RCC 7860 (cell line): ENCODE data around the gene KCNH4.
"Not testable (repeated sequence)": the region's sequence is repeated elsewhere in the genome, so short reads cannot be mapped to it uniquely, and the experiment has no call there.

ENCODE experiments used
- DNase-seq: peaks from one replicate; pipeline ENCODE4 v3.0.0-alpha.2; 2015; ENCODE audit warnings: low spot score
- FAIRE-seq: peaks from 2 replicates; lab custom pipeline; 2012; peaks lifted over from hg19 to GRCh38; lab: Jason Lieb, UNC

KCNH4 gene

GRCh38 chr17:42140690-42141089, 40.3 kb downstream of the KCNH4 start:
- not testable (repeated sequence) for FAIRE-seq, DNase-seq

- DNase-seq: no peak
Observed at GRCh38 chr17:42138749-42139492, 42.0 kb downstream of the KCNH4 start.

GRCh38 chr17:42136654-42137051, 44.3 kb downstream of the KCNH4 start:
- FAIRE-seq (no peak), DNase-seq (no peak)

More at GRCh38 chr17:42138749-42139492, 42.0 kb downstream of the KCNH4 start:
- no peak for FAIRE-seq

DNA sequence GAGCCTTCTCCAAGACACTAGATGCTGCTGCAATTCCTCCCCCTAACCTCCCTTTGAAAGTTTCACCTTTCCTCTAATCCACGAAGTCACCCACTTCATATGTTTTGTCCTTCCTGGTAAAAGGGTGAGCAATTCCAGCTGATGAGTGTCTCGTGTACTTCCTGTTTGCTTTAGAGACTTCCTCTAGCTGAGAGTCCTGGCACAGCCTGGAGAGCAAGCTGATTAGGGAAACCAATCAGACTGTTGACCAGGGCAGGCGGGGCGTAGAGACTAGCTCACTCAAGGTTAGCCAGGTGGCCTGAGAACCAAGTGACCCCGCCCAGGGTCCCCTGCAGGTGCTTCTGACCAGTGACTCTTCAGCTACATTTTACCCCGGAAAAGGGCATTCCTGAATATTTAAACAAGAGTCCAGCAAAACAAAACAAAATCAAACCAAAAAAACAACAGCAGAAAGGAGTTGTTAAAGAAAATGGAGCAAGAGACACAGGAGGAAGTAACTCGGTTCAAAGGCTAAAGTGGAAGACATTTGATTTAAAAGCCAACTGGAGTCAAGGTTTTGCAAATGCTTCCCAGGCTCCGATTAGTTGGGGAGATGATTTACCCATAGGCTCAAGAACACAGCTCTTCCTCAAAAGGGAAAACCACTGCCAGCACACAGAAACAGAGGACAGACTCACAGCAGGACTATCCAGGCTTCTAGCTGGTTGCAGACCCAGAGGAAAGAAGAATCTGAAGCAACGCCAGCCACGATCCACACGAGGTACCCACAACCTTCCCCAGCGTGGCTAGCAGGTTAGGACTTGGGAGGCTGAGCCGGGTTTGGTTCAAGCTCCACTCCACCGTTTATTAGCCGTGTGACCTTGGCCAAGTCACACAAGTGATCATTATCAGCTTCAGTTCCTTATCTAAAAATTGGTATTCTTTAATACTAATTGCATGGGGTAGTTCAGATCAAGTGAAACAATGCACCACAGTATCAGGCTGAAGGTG, 45.0 kb downstream of the KCNH4 start:
- DNase-seq (peak; percentile 47), FAIRE-seq (peak; percentile 48)

GRCh38 chr17:42135151-42135550, 45.8 kb downstream of the KCNH4 start:
- FAIRE-seq (no peak), DNase-seq (no peak)

- FAIRE-seq: no peak
Observed at GRCh38 chr17:42133461-42134041, 47.4 kb downstream of the KCNH4 start.

GRCh38 chr17:42132941-42133340, 48.0 kb downstream of the KCNH4 start:
- DNase-seq (peak; percentile 83), FAIRE-seq (peak; percentile 93)

More at GRCh38 chr17:42133461-42134041, 47.4 kb downstream of the KCNH4 start:
- DNase-seq: peak; percentile 27

DNA sequence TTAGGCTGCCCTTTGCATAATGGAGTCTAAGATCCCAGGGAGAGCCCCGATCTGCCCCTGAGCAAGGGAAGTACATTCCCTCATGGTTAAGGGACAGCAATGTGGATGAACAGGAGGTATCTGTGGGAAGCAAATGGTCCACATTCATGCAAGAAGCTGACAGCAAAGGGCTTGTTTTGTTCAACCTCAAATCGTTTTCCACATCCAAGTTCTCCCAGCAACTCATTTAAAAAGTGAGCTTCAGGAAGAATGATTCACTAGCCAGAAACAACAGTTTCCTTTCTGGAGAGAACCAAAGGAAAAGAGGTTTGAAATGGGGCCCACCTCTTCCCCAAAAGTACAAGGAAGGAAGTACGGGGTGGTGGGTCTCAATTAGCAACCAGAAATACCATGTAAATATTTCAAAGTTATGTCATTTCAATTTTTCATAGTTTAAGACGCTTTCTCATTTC, 48.9 kb downstream of the KCNH4 start:
- no peak for FAIRE-seq

GRCh38 chr17:42131232-42131631, 49.7 kb downstream of the KCNH4 start:
- no peak for DNase-seq
- no peak for FAIRE-seq

More for the DNA sequence above, 48.9 kb downstream of the KCNH4 start:
- DNase-seq: no peak

GRCh38 chr17:42130310-42130936, 50.5 kb downstream of the KCNH4 start:
- DNase-seq (no peak), FAIRE-seq (no peak)

GRCh38 chr17:42129109-42129837, 51.7 kb downstream of the KCNH4 start:
- FAIRE-seq (no peak), DNase-seq (no peak)

DNA sequence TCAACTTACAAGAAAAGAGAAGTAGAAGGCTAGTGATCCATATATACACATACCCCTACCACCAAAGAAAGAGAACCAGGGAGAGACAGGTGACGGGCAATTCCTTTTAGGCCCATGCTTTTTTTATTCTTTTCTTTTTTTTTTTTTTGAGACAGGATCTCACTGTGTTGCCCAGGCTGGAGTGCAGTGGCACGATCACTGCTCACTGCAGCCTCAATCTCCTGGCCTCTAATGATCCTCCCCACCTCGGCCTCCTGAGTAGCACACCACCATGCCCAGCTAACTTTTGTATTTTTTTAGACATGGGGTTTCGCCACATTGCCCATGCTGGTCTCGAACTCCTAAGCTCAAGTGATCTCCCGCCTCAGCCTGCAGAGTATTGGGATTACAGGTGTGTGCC, 53.5 kb downstream of the KCNH4 start:
- no peak for FAIRE-seq

GRCh38 chr17:42126836-42127235, 54.1 kb downstream of the KCNH4 start:
- DNase-seq (no peak), FAIRE-seq (no peak)

More for the DNA sequence above, 53.5 kb downstream of the KCNH4 start:
- no peak for DNase-seq

DNA sequence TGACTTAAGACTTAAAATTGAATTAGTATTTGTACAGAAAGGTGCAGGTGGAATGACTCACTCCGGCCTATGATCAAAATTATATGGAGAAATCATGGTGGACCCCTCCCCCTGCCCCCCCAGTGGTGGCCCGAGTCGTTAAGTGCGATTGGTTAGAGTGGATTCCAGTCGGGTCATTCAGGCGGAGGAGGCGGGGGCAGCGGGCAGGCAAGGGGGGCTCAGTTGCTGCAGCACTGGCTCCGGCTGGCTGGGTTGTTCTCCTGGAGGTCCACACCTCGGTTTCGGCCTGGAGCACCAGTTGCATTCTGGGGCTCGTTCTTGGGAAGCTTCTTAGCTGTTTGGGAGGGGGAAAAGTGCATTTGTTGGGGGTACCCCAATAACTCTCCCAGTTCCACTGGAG, 55.4 kb downstream of the KCNH4 start:
- DNase-seq: no peak
- no peak for FAIRE-seq

- FAIRE-seq (no peak), DNase-seq (no peak)
Observed at GRCh38 chr17:42124256-42124655, 56.7 kb downstream of the KCNH4 start.

DNA sequence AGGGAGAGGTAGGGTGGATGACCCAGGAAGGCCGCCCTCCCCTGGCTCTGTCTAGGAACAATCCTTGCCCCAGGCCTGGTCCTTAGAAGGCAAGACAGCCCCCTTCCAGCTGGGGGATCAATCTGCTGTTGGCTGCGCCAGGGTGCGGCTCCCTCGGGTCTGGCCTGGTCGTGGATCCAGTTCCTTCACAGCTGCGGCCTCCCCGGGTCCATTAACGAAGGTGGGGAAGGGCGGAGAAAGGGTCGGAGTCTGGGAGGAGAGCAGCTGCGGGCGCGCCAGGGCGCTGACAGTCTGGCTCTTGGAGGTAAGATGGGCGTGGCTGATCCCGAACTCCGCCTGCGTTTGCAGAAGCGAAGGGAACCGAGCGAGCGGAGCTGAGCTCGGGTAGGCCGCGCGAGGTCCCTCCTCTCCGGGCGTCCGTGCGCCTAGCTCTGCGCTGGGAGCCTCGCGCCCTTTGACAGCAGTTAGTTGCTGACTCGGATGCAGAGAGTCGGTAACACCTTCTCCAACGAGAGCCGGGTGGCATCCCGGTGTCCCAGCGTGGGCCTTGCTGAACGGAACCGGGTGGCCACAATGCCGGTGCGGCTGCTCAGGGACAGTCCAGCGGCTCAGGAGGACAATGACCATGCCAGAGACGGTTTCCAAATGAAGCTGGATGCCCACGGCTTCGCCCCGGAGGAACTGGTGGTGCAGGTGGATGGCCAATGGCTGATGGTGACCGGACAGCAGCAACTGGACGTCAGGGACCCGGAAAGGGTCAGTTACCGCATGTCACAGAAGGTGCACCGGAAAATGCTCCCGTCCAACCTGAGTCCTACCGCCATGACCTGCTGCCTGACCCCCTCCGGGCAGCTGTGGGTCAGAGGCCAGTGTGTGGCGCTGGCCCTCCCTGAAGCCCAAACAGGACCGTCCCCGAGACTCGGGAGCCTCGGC, 58.3 kb downstream of the KCNH4 start, which contains the start of gene HSPB9:
HSPB9 (plus strand) TSS at position 434 of the 933 bp plus-strand sequence; CDS start at position 481, 47 bp downstream.
- DNase-seq (no peak), FAIRE-seq (no peak)

DNA sequence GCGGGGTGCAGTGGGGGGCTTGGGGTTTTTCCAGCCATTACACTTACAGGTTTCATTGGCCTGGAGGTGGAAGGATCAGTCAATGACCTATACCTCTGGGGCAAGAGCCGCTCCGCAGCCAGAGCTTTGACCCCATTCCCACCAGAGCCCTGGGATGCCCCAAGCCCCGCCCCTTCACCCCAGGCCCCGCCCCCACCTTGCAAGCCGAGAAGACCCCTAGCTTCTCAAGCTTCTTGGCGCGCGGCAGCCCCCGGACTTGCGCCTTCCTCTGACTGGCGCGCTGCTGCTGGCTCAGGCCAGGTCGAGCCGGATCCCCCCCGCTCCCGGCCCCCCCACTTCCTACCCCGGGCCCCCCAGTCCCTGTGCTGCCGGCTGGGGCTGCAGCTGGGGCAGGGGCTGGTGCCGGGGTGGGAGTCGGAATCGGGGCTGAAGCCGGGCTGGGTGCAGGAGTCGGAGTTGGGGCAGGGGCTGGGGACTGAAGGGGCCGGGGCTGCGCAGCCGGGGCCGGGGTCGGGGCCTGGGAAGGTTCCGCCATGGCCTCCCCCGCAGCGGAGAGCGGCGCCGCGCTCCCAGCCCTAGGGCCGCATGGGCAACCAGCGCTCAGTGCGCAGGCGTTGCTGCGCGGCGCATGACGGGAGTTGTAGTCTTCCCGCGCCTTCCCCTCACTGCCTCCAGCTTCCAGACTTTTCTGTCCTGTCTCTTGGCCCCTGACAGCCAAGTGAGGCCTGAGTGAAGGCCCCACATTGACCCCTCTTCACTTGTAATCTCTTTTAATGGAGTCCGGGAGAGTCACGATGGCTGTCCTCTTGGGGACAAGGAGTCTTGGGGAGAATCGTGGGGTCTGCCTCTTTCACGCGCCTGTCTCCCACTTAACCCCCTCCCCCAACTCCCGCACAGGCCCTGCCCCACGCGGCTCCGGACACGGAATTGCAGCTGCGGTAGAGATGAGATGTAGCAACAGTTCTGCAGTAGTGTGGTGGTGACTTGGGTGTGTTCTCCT, 59.9 kb downstream of the KCNH4 start, which contains the start of gene KAT2A:
KAT2A (minus strand) TSS at position 598 of the 1,000 bp plus-strand sequence; CDS start at position 535, 63 bp downstream.
- DNase-seq: peak; percentile 58

More for the DNA sequence above, 59.9 kb downstream of the KCNH4 start, which contains the start of gene KAT2A:
- no peak for FAIRE-seq
